MM.1S (cell line): ENCODE results near the gene SH3BP4.

Experiments used
- DNase-seq: peaks from one replicate; pipeline ENCODE4 v3.0.0-alpha.2; 2015
- H2AFZ ChIP-seq: fragments of 300-600 bp; sonication (generic); 2 replicates; pipeline ENCODE4 v1.6.0; 2016; ENCODE audit warnings: antibody characterized with exemption, low read length
- H3F3A ChIP-seq: fragments of 300-600 bp; sonication (generic); 2 replicates; pipeline ENCODE4 v1.6.1; 2016; ENCODE audit warnings: mild to moderate bottlenecking, antibody characterized with exemption, low read length, moderate library complexity, mixed read lengths; ENCODE audit not compliant: insufficient read depth
- H3K27ac ChIP-seq: fragments of 300-600 bp; sonication (generic); 2 replicates; pipeline ENCODE4 v1.5.1; 2016; ENCODE audit warnings: mild to moderate bottlenecking, low read length
- H3K27me3 ChIP-seq: fragments of 300-600 bp; sonication (generic); replicated peaks from 2 replicates; pipeline ENCODE4 v1.6.0; 2016; ENCODE audit warnings: low read length; ENCODE audit not compliant: insufficient read depth
- H3K36me3 ChIP-seq: fragments of 300-600 bp; sonication (generic); replicated peaks from 2 replicates; pipeline ENCODE4 v1.6.1; 2016; ENCODE audit warnings: mild to moderate bottlenecking, low read length, mixed read lengths; ENCODE audit not compliant: insufficient read depth
- H3K4me1 ChIP-seq: fragments of 300-600 bp; sonication (generic); 2 replicates; pipeline ENCODE4 v1.6.1; 2016; ENCODE audit warnings: low read length, mixed read lengths
- H3K4me2 ChIP-seq: fragments of 300-600 bp; sonication (generic); 2 replicates; pipeline ENCODE4 v1.6.0; 2016; ENCODE audit warnings: low read depth, low read length
- H3K4me3 ChIP-seq: fragments of 300-600 bp; sonication (generic); 2 replicates; pipeline ENCODE4 v1.5.1; 2016; ENCODE audit warnings: low read length, mixed read lengths
- H3K79me2 ChIP-seq: fragments of 300-600 bp; sonication (generic); 2 replicates; pipeline ENCODE4 v1.6.1; 2016; ENCODE audit warnings: mixed run types, low read length, mixed read lengths
- H3K9ac ChIP-seq: fragments of 300-600 bp; sonication (generic); 2 replicates; pipeline ENCODE4 v1.6.1; 2016; ENCODE audit warnings: low read length, mixed read lengths
- H3K9me2 ChIP-seq: fragments of 300-600 bp; sonication (generic); replicated peaks from 2 replicates; pipeline ENCODE4 v1.6.1; 2016; ENCODE audit warnings: mild to moderate bottlenecking, low read length, mixed read lengths; ENCODE audit not compliant: insufficient read depth
- H3K9me3 ChIP-seq: fragments of 300-600 bp; sonication (generic); replicated peaks from 2 replicates; pipeline ENCODE4 v1.6.1; 2016; ENCODE audit warnings: mild to moderate bottlenecking, low read length, mixed read lengths; ENCODE audit not compliant: insufficient read depth
- H4K20me1 ChIP-seq: fragments of 300-600 bp; sonication (generic); 2 replicates; pipeline ENCODE4 v1.6.1; 2016; ENCODE audit warnings: mild to moderate bottlenecking, low read length, moderate library complexity, mixed read lengths; ENCODE audit not compliant: insufficient read depth
- CTCF ChIP-seq: fragments of 300-600 bp; sonication (generic); IDR thresholded peaks from 2 replicates; pipeline ENCODE4 v1.5.1; 2016; ENCODE audit warnings: antibody characterized with exemption, low read length, mixed read lengths
- EZH2 ChIP-seq: fragments of 300-600 bp; sonication (generic); optimal IDR thresholded peaks from 2 replicates; pipeline ENCODE3; 2017; ENCODE audit warnings: low read depth, mild to moderate bottlenecking, antibody characterized with exemption, low read length, mixed read lengths
- EZH2phosphoT487 ChIP-seq: fragments of 300-600 bp; sonication (generic); IDR thresholded peaks from 2 replicates; pipeline ENCODE4 v1.6.1; 2018; ENCODE audit warnings: antibody characterized with exemption, low read length

The SH3BP4 gene

GRCh38 chr2:234964631-234965461 lies 13.0 kb downstream of the SH3BP4 start:
- H3K27me3 ChIP-seq = no peaks in the 10 kb centered on the region
- DNase-seq = no peak
- no peaks in the 10 kb centered on the region for H3K4me1 ChIP-seq
- H3K36me3 ChIP-seq = no peaks in the 10 kb centered on the region
- H3K9ac ChIP-seq = no peak overlapping the region
- no peak overlapping the region for H3K4me2 ChIP-seq
- H4K20me1 ChIP-seq = no peaks in the 10 kb centered on the region
- no peak for TF ChIP-seq EZH2phosphoT487
- TF ChIP-seq CTCF = no peak
- TF ChIP-seq EZH2 = no peak
- H3K9me3 ChIP-seq = no peaks in the 10 kb centered on the region
- H2AFZ ChIP-seq = no peak overlapping the region
- H3K4me3 ChIP-seq = no peak overlapping the region
- no peak overlapping the region for H3K27ac ChIP-seq
- H3F3A ChIP-seq = no peaks in the 10 kb centered on the region
- H3K9me2 ChIP-seq = no peaks in the 10 kb centered on the region
- no peaks in the 10 kb centered on the region for H3K79me2 ChIP-seq

- Histone ChIP-seq H3K9me3 (no peaks in the 10 kb centered on the region), H3F3A (no peaks in the 10 kb centered on the region), H3K36me3 (no peaks in the 10 kb centered on the region), H3K27me3 (no peaks in the 10 kb centered on the region), H3K79me2 (no peaks in the 10 kb centered on the region), H4K20me1 (no peaks in the 10 kb centered on the region), H3K9me2 (no peaks in the 10 kb centered on the region), H2AFZ (no peak overlapping the region), H3K4me2 (no peak overlapping the region), H3K4me3 (no peak overlapping the region), H3K27ac (no peak overlapping the region), H3K4me1 (no peaks in the 10 kb centered on the region), H3K9ac (no peak overlapping the region)
- no peak for DNase-seq
- TF ChIP-seq EZH2phosphoT487 = no peak
Observed at GRCh38 chr2:234966340-234966739, 14.5 kb downstream of the SH3BP4 start.

GRCh38 chr2:234967201-234967869 lies 15.5 kb downstream of the SH3BP4 start:
- H3K4me2 ChIP-seq = no peak overlapping the region
- no peaks in the 10 kb centered on the region for H3K27me3 ChIP-seq
- H3K4me1 ChIP-seq = no peaks in the 10 kb centered on the region
- H3K9ac ChIP-seq = no peak overlapping the region
- H3K4me3 ChIP-seq = no peak overlapping the region
- H3F3A ChIP-seq = no peaks in the 10 kb centered on the region
- no peak for DNase-seq
- TF ChIP-seq EZH2 = no peak
- TF ChIP-seq CTCF = no peak
- TF ChIP-seq EZH2phosphoT487 = no peak
- no peak overlapping the region for H2AFZ ChIP-seq
- H3K9me2 ChIP-seq = no peaks in the 10 kb centered on the region
- H4K20me1 ChIP-seq = no peaks in the 10 kb centered on the region
- no peaks in the 10 kb centered on the region for H3K79me2 ChIP-seq
- H3K27ac ChIP-seq = no peak overlapping the region
- H3K36me3 ChIP-seq = no peaks in the 10 kb centered on the region
- H3K9me3 ChIP-seq = no peaks in the 10 kb centered on the region

GRCh38 chr2:234967870-234968208 lies 16.0 kb downstream of the SH3BP4 start:
- Histone ChIP-seq H3K27me3 (no peaks in the 10 kb centered on the region), H3K4me2 (no peak overlapping the region), H3K9ac (no peak overlapping the region), H2AFZ (no peak overlapping the region), H3K27ac (no peak overlapping the region), H3K9me3 (no peaks in the 10 kb centered on the region), H3K36me3 (no peaks in the 10 kb centered on the region), H3K4me1 (no peaks in the 10 kb centered on the region), H3K79me2 (no peaks in the 10 kb centered on the region), H3K4me3 (no peak overlapping the region), H4K20me1 (no peaks in the 10 kb centered on the region), H3K9me2 (no peaks in the 10 kb centered on the region), H3F3A (no peaks in the 10 kb centered on the region)
- DNase-seq = no peak
- TF ChIP-seq EZH2phosphoT487 = no peak
- no peak for TF ChIP-seq EZH2
- TF ChIP-seq CTCF = no peak
